CD14-positive monocyte (primary cell): ENCODE measurements around the gene MORN1. TPM values are rescaled to one million over a fixed set of nuclear protein-coding genes. Genes with fewer than 3 reads are reported as not detected.
A peak's percentile ranks its signal among the peaks of the same experiment; 100 is the strongest.
"Not testable (repeated sequence)": the region's sequence is repeated elsewhere in the genome, so short reads cannot be mapped to it uniquely, and the experiment has no call there.

Source experiments
- DNase-seq, 3 donors: peaks; one replicate each; pipeline ENCODE4 v3.0.0-alpha.2; 2011 to 2022
- H2AFZ ChIP-seq: 2 replicates; pipeline ENCODE4 v1.6.0; 2012; ENCODE audit warnings: mild to moderate bottlenecking, low read depth, low read length, inconsistent platforms; ENCODE audit not compliant: insufficient read depth, poor library complexity, severe bottlenecking
- H3K27ac ChIP-seq, 2 donors: 1 replicate in 1 of 2; 2 replicates in 1 of 2; pipeline ENCODE4 v1.5.1; 2012 to 2013; ENCODE audit warnings: low read length in 2 of 2, control low read depth in 1 of 2, inconsistent platforms in 1 of 2, low read depth in 1 of 2, mild to moderate bottlenecking in 1 of 2
- H3K27me3 ChIP-seq, 2 donors: one replicate each; pipeline versions ENCODE4 v1.6.0 to v1.6.1; 2011 to 2013; ENCODE audit warnings: low read length in 2 of 2; ENCODE audit not compliant: control insufficient read depth in 2 of 2, insufficient read depth in 2 of 2
- H3K36me3 ChIP-seq, 2 donors: replicated peaks in 1 of 2; 1 replicate in 1 of 2; 2 replicates in 1 of 2; pipeline versions ENCODE4 v1.5.1 to v1.6.1; 2012 to 2013; ENCODE audit warnings: low read length in 2 of 2, control low read depth in 1 of 2, inconsistent platforms in 1 of 2, mild to moderate bottlenecking in 1 of 2; ENCODE audit not compliant: insufficient read depth in 2 of 2, control insufficient read depth in 1 of 2
- H3K4me1 ChIP-seq, 2 donors: 1 replicate in 1 of 2; 2 replicates in 1 of 2; pipeline versions ENCODE4 v1.5.1 to v1.6.1; 2012 to 2013; ENCODE audit warnings: low read length in 2 of 2, control low read depth in 1 of 2, inconsistent platforms in 1 of 2, mild to moderate bottlenecking in 1 of 2, moderate library complexity in 1 of 2; ENCODE audit not compliant: insufficient read depth in 2 of 2, control insufficient read depth in 1 of 2
- H3K4me2 ChIP-seq: replicated peaks from 2 replicates; pipeline ENCODE3; 2012; ENCODE audit warnings: low read length, moderate library complexity, mild to moderate bottlenecking; ENCODE audit not compliant: poor library complexity, severe bottlenecking; ENCODE audit errors: extremely low read depth
- H3K4me3 ChIP-seq, 3 experiments: fragments of 200-600 bp in 1 of 3; sonication (generic) in 1 of 3; replicated peaks in 1 of 3; 1 replicate in 2 of 3; 2 replicates in 1 of 3; pipeline ENCODE4 v1.5.1; 2011 to 2013; ENCODE audit warnings: low read length in 3 of 3, mild to moderate bottlenecking in 3 of 3, control low read depth in 2 of 3, low read depth in 2 of 3, inconsistent platforms in 1 of 3, moderate library complexity in 1 of 3
- H3K79me2 ChIP-seq: 2 replicates; pipeline ENCODE4 v1.6.0; 2012; ENCODE audit warnings: mild to moderate bottlenecking, control low read depth, inconsistent platforms, low read length, moderate library complexity; ENCODE audit not compliant: insufficient read depth
- H3K9ac ChIP-seq: 2 replicates; pipeline ENCODE4 v1.6.0; 2017; ENCODE audit warnings: low read length, mild to moderate bottlenecking; ENCODE audit not compliant: insufficient read depth, poor library complexity, severe bottlenecking
- H3K9me3 ChIP-seq, 2 donors: replicated peaks in 1 of 2; 1 replicate in 1 of 2; 2 replicates in 1 of 2; pipeline versions ENCODE4 v1.5.1 to v1.6.1; 2012 to 2013; ENCODE audit warnings: low read length in 2 of 2, control low read depth in 1 of 2; ENCODE audit not compliant: control insufficient read depth in 1 of 2, insufficient read depth in 1 of 2
- H4K20me1 ChIP-seq: 2 replicates; pipeline ENCODE4 v1.6.0; 2012; ENCODE audit warnings: mild to moderate bottlenecking, low read length, control low read depth, moderate library complexity; ENCODE audit not compliant: insufficient read depth
- H3K27ac Mint-ChIP-seq, 7 donors: one replicate each; pipeline ENCODE4 v1.8.0; 2020; ENCODE audit warnings: mild to moderate bottlenecking in 7 of 7, mixed read lengths in 7 of 7, moderate library complexity in 6 of 7, inconsistent platforms in 2 of 7
- H3K27me3 Mint-ChIP-seq, 3 donors: one replicate each; pipeline ENCODE4 v1.8.0; 2021 to 2022; ENCODE audit warnings: low read depth in 3 of 3, mild to moderate bottlenecking in 3 of 3, mixed read lengths in 3 of 3, moderate library complexity in 3 of 3, inconsistent platforms in 1 of 3
- H3K36me3 Mint-ChIP-seq, 2 donors: one replicate each; pipeline ENCODE4 v1.8.0; 2020; ENCODE audit warnings: mixed read lengths in 2 of 2, inconsistent platforms in 1 of 2, mild to moderate bottlenecking in 1 of 2
- H3K4me1 Mint-ChIP-seq: one replicate; pipeline ENCODE4 v1.8.0; 2020; ENCODE audit warnings: mild to moderate bottlenecking, mixed read lengths
- H3K4me3 Mint-ChIP-seq, 2 donors: one replicate each; pipeline ENCODE4 v1.8.0; 2020; ENCODE audit warnings: mild to moderate bottlenecking in 2 of 2, mixed read lengths in 2 of 2, moderate library complexity in 1 of 2
- H3K9me3 Mint-ChIP-seq, 7 donors: one replicate each; pipeline ENCODE4 v1.8.0; 2020 to 2022; ENCODE audit warnings: mixed read lengths in 7 of 7, mild to moderate bottlenecking in 6 of 7, moderate library complexity in 6 of 7, inconsistent platforms in 2 of 7
- WGBS: methylation state at CpG from one replicate; pipeline ENCODE4 v1.1.5; 2013; ENCODE audit warnings: missing lambda C conversion rate; ENCODE audit not compliant: insufficient coverage; 5-methylcytosine and 5-hydroxymethylcytosine counted together
- intact Hi-C, 2 donors: fragments of 100-400 bp; cut with micrococcal nuclease; formaldehyde crosslinking; loops; one replicate each; pipeline versions ENCODE4 v1.15.0 to v1.15.1; 2023
- polyA plus RNA-seq, 3 donors: library from polyadenylated mRNA; depleted of rRNA in 1 of 3; unstranded in 2 of 3; stranded (reverse) in 1 of 3; fragments of 300-500 nt in 2 of 3; fragments of >200 nt in 1 of 3; fragmentation: Illumina TruSeq in 2 of 3; gene quantifications; 1 replicate in 2 of 3; 2 replicates in 1 of 3; pipeline ENCODE4 v1.2.3, GENCODE V29; 2012 to 2021
- TF ChIP-seq, protein P1 (sequence below): fragments of 200-600 bp; IDR thresholded peaks from one replicate; pipeline ENCODE4 v1.8.0; 2022; ENCODE audit warnings: antibody characterized with exemption, mild to moderate bottlenecking

The MORN1 gene
- polyA plus RNA-seq, 3 donors: 1.5 to 3.0 (median 1.7) TPM

DNA sequence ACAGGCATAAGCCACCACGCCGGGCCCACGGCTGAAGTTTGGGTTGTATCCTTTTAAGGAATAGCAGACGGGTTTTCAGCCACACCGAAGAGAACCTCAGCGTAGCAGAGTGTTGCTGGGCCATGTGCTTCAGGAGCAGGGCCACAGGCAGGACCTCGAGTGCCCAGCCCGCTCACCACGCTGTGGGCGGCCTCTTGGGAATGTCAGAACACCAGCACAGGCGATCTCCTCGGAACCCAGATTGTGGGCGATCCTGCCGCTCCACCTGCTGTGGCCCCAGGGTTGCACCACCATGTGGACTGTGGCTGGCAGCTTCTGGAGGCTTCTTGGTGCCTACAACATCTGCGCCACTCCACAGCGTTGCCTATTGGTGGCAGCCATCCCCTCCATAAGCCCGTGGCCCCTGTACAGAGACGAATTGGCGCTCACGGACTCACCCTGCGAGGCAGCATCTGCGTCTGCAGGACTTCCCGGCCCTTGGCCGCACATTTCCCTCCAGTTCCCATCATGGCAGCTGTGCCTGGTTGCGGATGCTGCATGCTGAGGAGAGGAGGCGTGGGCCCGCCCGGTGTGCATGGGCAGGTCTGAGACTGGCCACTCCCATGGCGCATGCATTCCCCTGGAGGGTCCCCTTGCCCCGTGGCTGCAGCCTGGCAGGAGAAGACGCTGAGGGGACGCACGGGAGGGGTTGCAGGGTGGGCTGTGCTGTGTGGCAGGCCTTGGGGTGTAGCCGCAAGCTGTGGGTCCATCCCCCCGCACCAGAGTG lies 93.9 kb downstream of the MORN1 start:
- intact Hi-C loops: no loop called here
- peak overlapping the region in 1 of 7 donors; percentile 15 for H3K27ac Mint-ChIP-seq
- no peak overlapping the region for H3K27ac ChIP-seq
- H3K36me3 ChIP-seq: no peaks in the 10 kb centered on the region
- peaks cover 48 to 68% (median 61%) of the 10 kb centered on the region in 3 donors for H3K27me3 Mint-ChIP-seq
- H4K20me1 ChIP-seq: peaks cover 100% of the 10 kb centered on the region
- peaks cover 0 to 50% of the 10 kb centered on the region in 2 donors for H3K27me3 ChIP-seq
- H3K79me2 ChIP-seq: peaks cover 82% of the 10 kb centered on the region
- 95% methylated on average over 28 of the region's 35 CpGs for WGBS
- H3K36me3 Mint-ChIP-seq: peaks cover 50 to 53% of the 10 kb centered on the region in 2 donors
- no peaks in the 10 kb centered on the region for H3K9me3 ChIP-seq
- TF ChIP-seq, protein P1, sequence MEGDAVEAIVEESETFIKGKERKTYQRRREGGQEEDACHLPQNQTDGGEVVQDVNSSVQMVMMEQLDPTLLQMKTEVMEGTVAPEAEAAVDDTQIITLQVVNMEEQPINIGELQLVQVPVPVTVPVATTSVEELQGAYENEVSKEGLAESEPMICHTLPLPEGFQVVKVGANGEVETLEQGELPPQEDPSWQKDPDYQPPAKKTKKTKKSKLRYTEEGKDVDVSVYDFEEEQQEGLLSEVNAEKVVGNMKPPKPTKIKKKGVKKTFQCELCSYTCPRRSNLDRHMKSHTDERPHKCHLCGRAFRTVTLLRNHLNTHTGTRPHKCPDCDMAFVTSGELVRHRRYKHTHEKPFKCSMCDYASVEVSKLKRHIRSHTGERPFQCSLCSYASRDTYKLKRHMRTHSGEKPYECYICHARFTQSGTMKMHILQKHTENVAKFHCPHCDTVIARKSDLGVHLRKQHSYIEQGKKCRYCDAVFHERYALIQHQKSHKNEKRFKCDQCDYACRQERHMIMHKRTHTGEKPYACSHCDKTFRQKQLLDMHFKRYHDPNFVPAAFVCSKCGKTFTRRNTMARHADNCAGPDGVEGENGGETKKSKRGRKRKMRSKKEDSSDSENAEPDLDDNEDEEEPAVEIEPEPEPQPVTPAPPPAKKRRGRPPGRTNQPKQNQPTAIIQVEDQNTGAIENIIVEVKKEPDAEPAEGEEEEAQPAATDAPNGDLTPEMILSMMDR: no peak
- no peak overlapping the region for H2AFZ ChIP-seq
- no peak for DNase-seq
- H3K4me3 Mint-ChIP-seq: no peak overlapping the region
- H3K4me2 ChIP-seq: no peak overlapping the region
- no peak overlapping the region for H3K9ac ChIP-seq
- H3K9me3 Mint-ChIP-seq: peaks cover 0 to 5% (median 0%) of the 10 kb centered on the region in 7 donors
- peaks cover 54% of the 10 kb centered on the region for H3K4me1 Mint-ChIP-seq
- H3K4me3 ChIP-seq: no peak overlapping the region
- peaks cover 36 to 66% of the 10 kb centered on the region in 2 donors for H3K4me1 ChIP-seq

DNA sequence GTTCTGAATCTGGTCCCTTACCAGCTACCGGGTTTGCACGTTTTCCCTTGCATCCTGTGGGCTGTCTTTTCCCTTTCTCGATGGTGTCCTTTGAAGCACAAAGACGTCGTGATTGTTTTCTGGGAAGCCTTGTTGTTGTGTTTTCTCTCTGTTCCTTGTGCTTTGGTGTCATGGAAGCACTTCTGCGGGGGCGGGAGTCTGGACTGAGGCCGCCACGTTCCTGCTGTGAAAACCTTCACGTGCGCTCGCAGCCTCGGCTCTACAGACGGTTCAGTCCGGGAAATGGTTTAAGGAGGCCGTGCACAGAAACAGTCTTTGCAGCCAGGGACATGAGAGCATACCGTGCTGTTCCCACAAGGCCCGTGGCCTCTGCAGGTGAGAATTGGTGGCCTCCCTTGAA lies 94.7 kb downstream of the MORN1 start:
- WGBS: 94% methylated on average over 15 of the region's 18 CpGs
- peaks cover 100% of the 10 kb centered on the region for H4K20me1 ChIP-seq
- Mint-ChIP-seq H3K27me3 (peaks cover 50 to 70% (median 69%) of the 10 kb centered on the region in 3 donors), H3K4me1 (peaks cover 58% of the 10 kb centered on the region), H3K36me3 (peaks cover 57 to 59% of the 10 kb centered on the region in 2 donors), H3K4me3 (peak overlapping the region in 1 of 2 donors; percentile 81), H3K27ac (no peak overlapping the region), H3K9me3 (peaks cover 0 to 5% (median 0%) of the 10 kb centered on the region in 7 donors)
- no peaks in the 10 kb centered on the region for H3K36me3 ChIP-seq
- H3K79me2 ChIP-seq: peaks cover 86% of the 10 kb centered on the region
- intact Hi-C loops: no loop called here
- no peak overlapping the region for H3K9ac ChIP-seq
- TF ChIP-seq, protein P1: no peak
- H3K27ac ChIP-seq: no peak overlapping the region
- H3K9me3 ChIP-seq: no peaks in the 10 kb centered on the region
- no peak for DNase-seq
- peaks cover 0 to 58% of the 10 kb centered on the region in 2 donors for H3K27me3 ChIP-seq
- no peak overlapping the region for H3K4me2 ChIP-seq
- H3K4me3 ChIP-seq: no peak overlapping the region
- H3K4me1 ChIP-seq: peaks cover 42 to 67% of the 10 kb centered on the region in 2 donors
- H2AFZ ChIP-seq: no peak overlapping the region

DNA sequence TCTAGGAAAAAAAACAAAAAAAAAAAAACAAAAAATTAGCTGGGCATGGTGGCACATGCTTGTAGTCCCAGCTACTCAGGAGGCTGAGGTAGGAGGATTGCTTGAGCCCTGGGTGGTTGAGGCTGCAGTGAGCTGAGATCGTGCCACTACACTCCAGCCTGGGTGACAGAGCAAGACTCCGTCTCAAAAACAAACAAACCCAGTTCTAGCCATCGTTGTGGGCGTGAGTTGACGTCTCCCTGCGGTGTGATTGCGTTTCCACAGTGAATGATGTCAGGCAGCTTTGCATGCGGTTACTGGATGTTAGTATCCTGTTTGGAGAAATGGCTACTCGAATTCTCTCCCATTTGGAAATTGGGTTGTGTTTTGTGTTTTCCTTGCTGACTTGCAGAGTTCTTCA lies 95.1 kb downstream of the MORN1 start:
- Mint-ChIP-seq H3K4me3 (peak overlapping the region in 1 of 2 donors; percentile 81), H3K27me3 (peaks cover 46 to 70% (median 66%) of the 10 kb centered on the region in 3 donors), H3K36me3 (peaks cover 57 to 59% of the 10 kb centered on the region in 2 donors), H3K4me1 (peaks cover 58% of the 10 kb centered on the region)
- Histone ChIP-seq H4K20me1 (peaks cover 100% of the 10 kb centered on the region), H3K4me1 (peaks cover 42 to 67% of the 10 kb centered on the region in 2 donors), H3K27me3 (peaks cover 0 to 57% of the 10 kb centered on the region in 2 donors), H3K79me2 (peaks cover 88% of the 10 kb centered on the region)
- intact Hi-C loops, H3K36me3 ChIP-seq, H3K9me3 Mint-ChIP-seq, H3K4me3 ChIP-seq, H3K9ac ChIP-seq, H3K27ac Mint-ChIP-seq, H3K4me2 ChIP-seq, H3K27ac ChIP-seq, DNase-seq, H2AFZ ChIP-seq, H3K9me3 ChIP-seq: not testable (repeated sequence)
- WGBS: 100% methylated on average over 4 of the region's 9 CpGs
